ENCODE measurements around the gene DNAJB14. TPM values are rescaled to one million over a fixed set of nuclear protein-coding genes. Genes with fewer than 3 reads are reported as not detected.

DNAJB14 gene
- total RNA-seq, result 10 to 100 TPM; 19.6 to 41.5 (median 27.3) TPM

DNA sequence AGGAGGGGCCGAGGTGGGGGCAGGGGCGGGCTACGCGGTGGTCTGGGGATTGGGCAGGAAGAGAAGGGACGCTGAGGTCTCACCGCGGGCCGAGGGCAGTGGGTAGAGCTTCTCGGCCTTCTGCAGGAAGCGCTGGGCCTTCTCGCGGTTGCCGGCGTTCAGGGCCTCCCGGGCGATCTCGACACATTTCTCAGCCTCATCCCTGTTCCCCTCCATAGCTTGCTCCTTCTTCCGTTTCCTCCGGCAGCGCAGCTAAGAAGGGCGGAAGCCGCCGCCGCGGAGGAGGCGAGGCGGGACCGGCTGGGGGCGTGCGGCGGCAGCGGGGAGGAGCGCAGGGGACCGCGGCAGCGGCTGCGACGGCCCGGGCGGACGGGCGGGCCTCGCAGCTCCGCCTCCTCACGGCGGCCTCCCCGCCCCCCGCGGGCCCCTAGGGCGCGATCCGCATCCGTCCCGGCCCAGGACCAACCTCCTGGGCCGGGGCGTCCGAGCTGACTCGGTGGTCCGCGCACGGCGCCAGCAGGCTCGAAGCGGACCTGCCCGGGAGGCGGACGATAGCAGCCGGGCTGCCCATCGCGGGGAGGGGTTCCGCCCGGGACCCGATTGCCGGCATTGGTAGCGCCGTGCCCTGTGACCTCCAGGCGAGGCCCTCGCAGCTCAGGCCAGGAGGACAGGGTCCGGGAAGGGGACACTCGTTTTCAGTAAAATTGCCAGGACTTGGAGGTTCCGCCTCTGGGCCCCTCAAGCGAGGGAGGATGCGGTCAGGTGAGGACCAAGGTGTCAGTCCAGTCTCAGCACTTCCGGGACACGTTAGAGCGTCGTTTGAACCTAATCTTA lies at the start of gene DNAJB14:
TSS of gene DNAJB14 (minus strand) at position 263 of the 834 bp plus-strand sequence. CDS start at position 216, 47 bp downstream.
- Histone ChIP-seq H3K9me3 (no peaks in the 10 kb centered on the region), H3K4me1 (peaks cover 16 to 71% (median 23%) of the 10 kb centered on the region in 3 donors), H3K27me3 (no peaks in the 10 kb centered on the region), H3K27ac (peak within 1 kb of the TSS; percentile 96 to 98 (median 97)), H3K36me3 (peaks cover 0 to 10% (median 0%) of the 10 kb centered on the region in 3 donors), H3K4me3 (peak within 1 kb of the TSS; percentile 57 to 97 (median 80))
- intact Hi-C loops (cut with DNase I), result loop anchor here (5.0 to 10.0 kb wide), 3 partner anchors 52 to 384 kb away; partner anchors contain the start of genes DAPP1, LAMTOR3 and TRMT10A
- 0 to 3% methylated on average over 6 to 7 of the region's 87 CpGs for WGBS, 2 donors
- TF ChIP-seq, protein P1, sequence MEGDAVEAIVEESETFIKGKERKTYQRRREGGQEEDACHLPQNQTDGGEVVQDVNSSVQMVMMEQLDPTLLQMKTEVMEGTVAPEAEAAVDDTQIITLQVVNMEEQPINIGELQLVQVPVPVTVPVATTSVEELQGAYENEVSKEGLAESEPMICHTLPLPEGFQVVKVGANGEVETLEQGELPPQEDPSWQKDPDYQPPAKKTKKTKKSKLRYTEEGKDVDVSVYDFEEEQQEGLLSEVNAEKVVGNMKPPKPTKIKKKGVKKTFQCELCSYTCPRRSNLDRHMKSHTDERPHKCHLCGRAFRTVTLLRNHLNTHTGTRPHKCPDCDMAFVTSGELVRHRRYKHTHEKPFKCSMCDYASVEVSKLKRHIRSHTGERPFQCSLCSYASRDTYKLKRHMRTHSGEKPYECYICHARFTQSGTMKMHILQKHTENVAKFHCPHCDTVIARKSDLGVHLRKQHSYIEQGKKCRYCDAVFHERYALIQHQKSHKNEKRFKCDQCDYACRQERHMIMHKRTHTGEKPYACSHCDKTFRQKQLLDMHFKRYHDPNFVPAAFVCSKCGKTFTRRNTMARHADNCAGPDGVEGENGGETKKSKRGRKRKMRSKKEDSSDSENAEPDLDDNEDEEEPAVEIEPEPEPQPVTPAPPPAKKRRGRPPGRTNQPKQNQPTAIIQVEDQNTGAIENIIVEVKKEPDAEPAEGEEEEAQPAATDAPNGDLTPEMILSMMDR (IDR thresholded peaks at IDR 0.05), result peak in 3 of 6 experiments; percentile 5 to 20 (median 10)
- TF ChIP-seq POLR2A (IDR thresholded peaks at IDR 0.05), result peak in 2 of 4 donors; percentile 55 to 61
- peak; percentile 37 for DNase-seq

GRCh38 chr4:99991741-99992140 lies 45.3 kb upstream of the DNAJB14 start:
- WGBS, 2 donors, result 46 to 69% methylated on average over 3 of the region's 3 CpGs
- intact Hi-C loops (cut with DNase I), result no loop called here
- no peak for DNase-seq
- no peaks in the 10 kb centered on the region for H3K4me1 ChIP-seq
- no peak overlapping the region for H3K27ac ChIP-seq
- TF ChIP-seq POLR2A (IDR thresholded peaks at IDR 0.05), result no peak
- TF ChIP-seq, protein P1 (IDR thresholded peaks at IDR 0.05), result no peak
- no peaks in the 10 kb centered on the region for H3K9me3 ChIP-seq
- H3K36me3 ChIP-seq, result no peaks in the 10 kb centered on the region
- no peak overlapping the region for H3K4me3 ChIP-seq
- H3K27me3 ChIP-seq, result no peaks in the 10 kb centered on the region

DNA sequence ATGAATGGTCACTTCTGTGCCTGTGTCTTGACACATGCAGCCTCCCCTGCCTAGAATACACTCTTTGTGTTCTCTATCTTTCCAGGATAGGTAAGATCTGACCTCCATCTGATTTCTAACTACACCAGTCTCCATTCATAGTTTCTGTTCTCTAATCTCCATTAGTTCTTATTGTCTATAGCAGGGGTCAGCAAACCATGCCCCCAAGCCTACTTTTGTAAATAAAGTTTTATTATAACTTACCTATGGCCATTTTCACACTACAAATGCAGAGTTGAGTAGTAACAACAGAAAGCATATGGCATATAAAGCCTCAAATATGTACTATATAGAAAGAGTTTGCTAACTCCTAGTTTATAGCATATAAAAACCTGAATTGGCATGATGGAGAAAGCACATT lies 41.3 kb upstream of the DNAJB14 start:
- no peaks in the 10 kb centered on the region for H3K4me1 ChIP-seq
- H3K27ac ChIP-seq, result no peak overlapping the region
- no peak for DNase-seq
- no peaks in the 10 kb centered on the region for H3K9me3 ChIP-seq
- no peaks in the 10 kb centered on the region for H3K36me3 ChIP-seq
- TF ChIP-seq, protein P1 (IDR thresholded peaks at IDR 0.05), result no peak
- no peak for TF ChIP-seq POLR2A (IDR thresholded peaks at IDR 0.05)
- intact Hi-C loops (cut with DNase I), result loop anchor here (10.0 kb wide), 1 partner anchor 197 kb away; no protein-coding TSS in a partner anchor
- no peak overlapping the region for H3K4me3 ChIP-seq
- H3K27me3 ChIP-seq, result no peaks in the 10 kb centered on the region

- no peak for DNase-seq
- 75 to 78% methylated on average over 4 of the region's 4 CpGs for WGBS, 2 donors
- H3K27ac ChIP-seq, result no peak overlapping the region
- no peaks in the 10 kb centered on the region for H3K9me3 ChIP-seq
- intact Hi-C loops (cut with DNase I), result loop anchor here (10.0 kb wide), 1 partner anchor 198 kb away; no protein-coding TSS in a partner anchor
- TF ChIP-seq POLR2A (IDR thresholded peaks at IDR 0.05), result no peak
- TF ChIP-seq, protein P1 (IDR thresholded peaks at IDR 0.05), result no peak
- no peaks in the 10 kb centered on the region for H3K4me1 ChIP-seq
- H3K36me3 ChIP-seq, result no peaks in the 10 kb centered on the region
- peaks cover 0 to 2% (median 0%) of the 10 kb centered on the region in 4 donors for H3K27me3 ChIP-seq
- H3K4me3 ChIP-seq, result no peak overlapping the region
Observed at GRCh38 chr4:99986792-99987191, 40.4 kb upstream of the DNAJB14 start.

GRCh38 chr4:99983289-99983943 lies 37.0 kb upstream of the DNAJB14 start:
- Histone ChIP-seq H3K9me3 (no peaks in the 10 kb centered on the region), H3K4me3 (no peak overlapping the region), H3K27ac (no peak overlapping the region), H3K4me1 (no peaks in the 10 kb centered on the region), H3K36me3 (no peaks in the 10 kb centered on the region), H3K27me3 (peaks cover 0 to 5% (median 0%) of the 10 kb centered on the region in 4 donors)
- 69 to 70% methylated on average over 4 of the region's 4 CpGs for WGBS, 2 donors
- intact Hi-C loops (cut with DNase I), result loop anchor here (10.0 kb wide), 1 partner anchor 201 kb away; no protein-coding TSS in a partner anchor
- TF ChIP-seq POLR2A (IDR thresholded peaks at IDR 0.05), result no peak
- TF ChIP-seq, protein P1 (IDR thresholded peaks at IDR 0.05), result no peak
- no peak for DNase-seq
